GM18511 (cell line): ENCODE results near the gene UMPS.

ENCODE experiments used
- ATAC-seq: cut with Tn5 transposase; IDR thresholded peaks from one replicate; pipeline ENCODE4 v1.9.1; 2021; ENCODE audit warnings: mild to moderate bottlenecking, moderate library complexity; ENCODE audit not compliant: unreplicated experiment

UMPS gene

DNA sequence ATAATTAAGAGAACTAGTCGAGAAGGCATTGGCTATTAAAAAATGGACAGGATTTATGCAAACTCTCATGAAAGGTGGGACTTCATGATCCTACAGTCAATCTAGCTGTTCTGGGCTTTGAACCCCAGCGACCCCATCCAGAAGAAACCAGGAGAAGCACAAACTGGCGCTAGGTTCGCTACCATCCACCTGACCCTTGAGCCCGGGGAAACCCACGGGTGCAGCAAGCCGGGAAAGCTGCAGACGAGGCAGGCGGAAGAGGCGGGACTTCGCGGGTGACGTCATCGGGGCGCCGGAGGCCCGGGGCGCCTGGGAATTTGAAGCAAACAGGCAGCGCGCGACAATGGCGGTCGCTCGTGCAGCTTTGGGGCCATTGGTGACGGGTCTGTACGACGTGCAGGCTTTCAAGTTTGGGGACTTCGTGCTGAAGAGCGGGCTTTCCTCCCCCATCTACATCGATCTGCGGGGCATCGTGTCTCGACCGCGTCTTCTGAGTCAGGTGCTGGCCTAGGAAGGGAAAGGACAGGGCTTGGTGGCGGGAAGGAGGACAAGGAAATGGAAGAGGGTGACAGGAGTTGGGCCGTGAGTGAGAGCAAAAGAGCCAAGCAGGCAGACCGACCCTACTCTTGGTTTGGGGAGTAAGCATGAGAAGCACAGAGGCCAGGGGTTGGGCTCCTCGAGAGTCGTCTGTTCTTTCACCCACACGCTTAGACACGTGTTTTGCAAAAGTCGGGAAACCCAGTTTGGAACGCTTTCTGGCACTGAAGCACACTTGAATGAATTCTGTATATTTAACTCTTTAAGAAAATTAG lies at the start of gene UMPS:
UMPS (plus strand) TSS at position 324 of the 812 bp plus-strand sequence; CDS start at position 344, 20 bp downstream.
- peak; percentile 98 for ATAC-seq

- ATAC-seq: no peak
Observed at GRCh38 chr3:124680521-124680920, 49.7 kb upstream of the UMPS start.

- no peak for ATAC-seq
Observed at GRCh38 chr3:124682263-124682662, 48.0 kb upstream of the UMPS start.

- no peak for ATAC-seq
Observed at GRCh38 chr3:124684459-124684858, 45.8 kb upstream of the UMPS start.

DNA sequence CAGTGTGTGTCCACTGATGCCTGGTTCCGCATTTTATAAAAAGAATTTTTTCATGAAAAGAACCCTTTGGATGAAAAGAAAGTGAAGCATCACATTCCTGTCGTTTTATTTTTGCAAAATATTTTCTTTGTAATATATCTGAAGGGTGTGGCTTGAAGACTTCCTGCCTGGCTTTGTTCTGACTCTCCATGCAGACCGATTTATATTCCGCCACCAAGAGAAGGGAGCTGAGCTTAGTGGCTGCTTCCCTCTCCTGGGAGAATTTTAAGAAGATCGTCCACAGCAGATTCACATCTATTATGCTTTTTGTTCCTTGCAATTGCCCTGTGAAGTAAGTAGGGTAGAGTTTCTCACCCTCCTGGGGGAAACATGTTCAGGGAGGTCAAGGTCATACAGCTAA lies 45.2 kb upstream of the UMPS start:
- ATAC-seq: no peak

DNA sequence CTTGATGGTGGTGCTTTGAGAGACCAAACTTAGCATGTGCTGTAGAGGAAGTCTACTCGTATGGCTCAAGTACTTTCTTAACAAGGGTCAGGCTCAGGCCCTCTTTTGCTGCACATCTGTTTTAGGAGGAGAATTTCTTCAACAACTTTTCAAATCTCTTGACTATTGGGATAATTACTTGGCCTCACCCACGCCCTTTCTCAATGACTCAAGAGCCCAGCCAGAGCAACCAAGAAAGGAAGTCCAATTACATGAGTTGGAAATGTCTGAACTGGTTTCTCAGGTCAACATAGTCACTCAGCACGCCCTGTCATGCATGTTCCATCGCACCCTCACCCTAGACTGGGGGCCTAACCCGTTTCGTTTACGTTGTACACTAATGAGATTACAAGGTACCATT lies 44.8 kb upstream of the UMPS start:
- no peak for ATAC-seq

DNA sequence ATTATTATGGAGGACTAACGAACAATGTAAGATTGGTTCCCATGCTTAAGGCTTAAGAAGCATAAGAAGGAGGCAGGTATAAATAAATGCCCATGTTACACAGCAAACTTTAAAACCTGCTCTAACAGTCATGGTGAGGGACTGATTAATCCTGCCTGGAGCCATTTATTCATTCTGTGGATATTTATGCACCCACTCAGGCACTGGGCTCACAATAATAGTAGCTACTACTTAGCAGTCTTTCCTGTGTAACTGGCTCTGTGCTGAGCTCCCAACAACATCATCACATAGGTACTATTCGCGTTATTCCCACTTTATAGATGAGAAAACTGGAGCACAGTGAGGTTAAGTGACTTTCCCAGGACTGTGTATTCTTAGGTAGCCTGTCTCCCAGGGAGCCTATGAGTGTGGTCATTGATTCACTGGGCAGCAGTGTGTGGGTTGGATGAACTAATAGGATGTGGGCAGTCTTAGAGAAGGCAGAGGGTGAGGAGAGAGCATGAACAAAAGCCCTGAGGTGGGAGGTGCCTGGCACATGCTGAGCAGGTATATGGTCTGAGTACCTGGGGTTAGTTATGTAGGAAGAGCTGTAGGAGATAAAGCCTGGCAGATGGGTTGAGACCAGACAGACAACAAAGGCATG lies 44.1 kb upstream of the UMPS start:
- no peak for ATAC-seq

- ATAC-seq: no peak
Observed at GRCh38 chr3:124688581-124689454, 41.4 kb upstream of the UMPS start.

- no peak for ATAC-seq
Observed at GRCh38 chr3:124691599-124691998, 38.7 kb upstream of the UMPS start.

- ATAC-seq: no peak
Observed at GRCh38 chr3:124694486-124694885, 35.8 kb upstream of the UMPS start.

DNA sequence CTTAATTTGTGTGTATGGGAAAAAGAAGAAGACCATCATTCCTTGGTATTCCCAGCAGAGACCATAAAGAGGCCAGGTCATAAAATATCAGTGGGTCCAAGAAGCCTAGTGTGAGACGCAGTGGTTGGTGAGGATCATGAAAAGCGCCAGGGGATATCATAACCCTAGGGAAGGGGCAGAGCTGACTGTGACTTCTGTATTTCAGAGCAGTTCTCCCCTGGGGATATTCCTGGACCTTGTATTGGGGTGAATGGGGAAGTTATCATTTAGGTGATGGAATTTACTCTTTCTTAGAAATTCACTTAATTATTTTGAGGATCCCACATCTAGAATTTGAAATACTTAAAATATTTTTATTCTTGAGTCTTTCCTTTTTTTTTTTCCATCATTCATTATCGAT lies 34.9 kb upstream of the UMPS start:
- ATAC-seq: no peak

DNA sequence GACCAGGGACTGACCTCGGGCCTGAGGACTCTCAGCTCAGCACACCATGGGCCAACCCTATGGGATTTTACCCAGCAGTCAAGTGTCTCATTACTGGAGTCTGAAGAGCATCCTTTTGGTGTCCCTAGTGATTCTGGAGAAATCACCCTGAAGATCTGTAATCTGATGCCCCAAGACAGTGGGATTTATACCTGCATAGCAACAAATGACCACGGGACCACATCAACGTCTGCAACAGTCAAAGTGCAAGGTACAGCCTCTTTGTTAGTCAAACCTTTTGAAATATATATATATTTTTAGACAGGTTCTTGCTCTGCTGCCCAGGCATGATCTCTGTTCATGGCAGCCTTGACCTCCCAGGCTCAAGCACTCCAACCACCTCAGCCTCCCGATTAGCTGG lies 34.2 kb upstream of the UMPS start:
- no peak for ATAC-seq

- ATAC-seq: no peak
Observed at GRCh38 chr3:124697302-124697701, 33.0 kb upstream of the UMPS start.

DNA sequence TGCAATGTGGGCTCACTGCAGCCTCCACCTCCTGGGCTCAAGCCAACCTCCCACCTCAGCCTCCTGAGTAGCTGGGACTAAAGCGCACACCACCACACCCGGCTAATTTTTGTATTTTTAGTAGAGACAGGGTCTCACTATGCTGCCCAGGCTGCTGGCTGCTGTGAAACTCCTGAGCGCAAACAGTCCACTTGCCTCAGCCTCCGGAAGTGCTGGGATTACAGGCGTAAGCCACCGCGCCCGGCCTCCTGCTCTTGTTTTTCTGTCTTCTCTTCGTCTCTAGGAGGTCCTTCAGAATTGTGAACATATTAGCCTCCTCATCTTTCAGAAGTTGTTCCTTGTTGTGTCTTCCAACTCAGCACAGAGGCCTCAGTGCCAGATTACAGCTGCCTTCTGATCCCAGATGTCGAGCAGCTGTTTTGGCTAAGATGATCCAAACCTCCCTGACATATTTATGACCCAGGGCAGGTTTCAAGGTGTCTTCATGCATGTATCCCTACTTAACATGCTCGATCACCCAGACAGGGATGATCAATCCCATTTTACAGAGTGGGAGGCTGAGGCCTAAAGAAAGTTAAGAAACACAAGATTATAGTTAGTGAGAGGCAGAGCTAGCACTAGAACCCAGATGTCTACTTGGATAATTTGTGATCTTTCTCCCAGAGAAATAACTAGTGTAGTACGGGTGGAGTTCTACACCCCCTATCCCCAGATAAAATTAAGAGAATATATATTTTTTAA lies 32.1 kb upstream of the UMPS start:
- ATAC-seq: no peak

DNA sequence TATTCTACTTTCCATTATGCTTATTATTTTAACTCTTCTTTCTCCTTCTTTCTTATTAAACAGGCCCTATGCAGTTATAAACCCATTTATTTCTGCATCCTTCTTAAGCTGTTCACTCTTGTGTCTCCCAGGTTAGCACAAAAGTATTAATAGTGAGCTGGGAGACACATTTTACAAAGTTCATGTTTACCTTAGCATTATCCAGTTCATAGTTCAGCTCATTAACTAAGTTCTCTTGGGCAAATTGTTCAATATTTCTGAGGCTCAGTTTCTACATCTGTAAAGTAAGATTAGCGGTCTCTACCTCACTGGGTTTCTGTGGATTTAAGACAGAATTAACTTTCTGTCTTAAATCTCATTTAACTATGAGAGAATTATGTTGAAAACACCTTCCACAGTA lies 31.2 kb upstream of the UMPS start:
- no peak for ATAC-seq

- no peak for ATAC-seq
Observed at GRCh38 chr3:124699686-124700396, 30.4 kb upstream of the UMPS start.

GRCh38 chr3:124700880-124701684 lies 29.2 kb upstream of the UMPS start:
- ATAC-seq: no peak

DNA sequence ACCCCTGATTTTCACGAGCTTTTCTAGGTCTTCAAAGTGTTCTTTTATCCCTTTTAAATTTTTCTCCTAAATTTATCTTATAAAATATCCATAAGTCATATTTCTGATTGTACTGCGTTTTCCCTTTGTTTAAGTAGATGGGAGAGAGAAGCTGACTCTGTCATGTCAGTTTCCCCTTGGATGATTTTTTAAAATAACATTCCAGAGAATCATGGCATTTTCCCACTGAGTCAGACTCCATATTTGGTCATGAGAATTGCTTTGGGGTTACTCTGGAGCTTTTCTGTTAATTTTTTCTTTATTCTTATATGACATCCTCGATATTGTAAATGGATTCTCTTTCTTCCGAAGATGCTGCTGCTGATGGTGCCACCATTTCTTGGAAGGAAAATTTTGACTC lies 28.6 kb upstream of the UMPS start:
- no peak for ATAC-seq

- ATAC-seq: no peak
Observed at GRCh38 chr3:124702950-124703349, 27.3 kb upstream of the UMPS start.
